NOMO-1 treated with DMSO at 0.1 percent for 48 hours (cell line): Measurements from ENCODE around the gene VAPB.
"Not testable (repeated sequence)": the region's sequence is repeated elsewhere in the genome, so short reads cannot be mapped to it uniquely, and the experiment has no call there.

Experiments
- DNase-seq: peaks from one replicate; lab custom pipeline; 2025; ENCODE audit not compliant: unreplicated experiment; lab: John Stamatoyannopoulos, UW

Gene VAPB

DNA sequence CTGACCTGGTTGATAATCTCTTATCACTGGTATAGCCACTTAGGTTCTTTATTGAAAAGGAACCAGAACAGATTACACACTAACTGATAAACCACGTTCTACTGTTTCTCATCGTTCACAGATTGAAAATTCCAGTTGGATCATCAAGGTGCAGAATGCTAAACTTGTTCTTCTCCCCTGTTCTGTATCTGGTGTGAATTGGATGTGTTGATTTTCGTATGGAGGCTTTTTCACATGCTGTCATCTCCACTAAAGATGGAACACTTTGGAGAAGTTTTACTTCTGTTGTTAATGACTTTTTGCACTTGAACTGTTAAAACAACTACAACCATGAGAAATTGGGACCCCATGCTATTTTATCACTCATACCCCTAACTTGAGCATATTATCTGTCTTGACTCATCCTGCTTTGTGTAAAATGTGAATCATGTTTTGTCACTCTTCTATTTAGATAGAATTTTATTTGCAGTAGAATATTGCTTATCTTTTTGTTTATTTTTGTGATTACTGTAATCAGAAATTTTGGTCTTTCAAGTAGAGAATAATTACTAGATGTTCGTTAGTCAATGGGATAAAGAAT lies 17.5 kb downstream of the VAPB start:
- DNase-seq, result no peak

DNA sequence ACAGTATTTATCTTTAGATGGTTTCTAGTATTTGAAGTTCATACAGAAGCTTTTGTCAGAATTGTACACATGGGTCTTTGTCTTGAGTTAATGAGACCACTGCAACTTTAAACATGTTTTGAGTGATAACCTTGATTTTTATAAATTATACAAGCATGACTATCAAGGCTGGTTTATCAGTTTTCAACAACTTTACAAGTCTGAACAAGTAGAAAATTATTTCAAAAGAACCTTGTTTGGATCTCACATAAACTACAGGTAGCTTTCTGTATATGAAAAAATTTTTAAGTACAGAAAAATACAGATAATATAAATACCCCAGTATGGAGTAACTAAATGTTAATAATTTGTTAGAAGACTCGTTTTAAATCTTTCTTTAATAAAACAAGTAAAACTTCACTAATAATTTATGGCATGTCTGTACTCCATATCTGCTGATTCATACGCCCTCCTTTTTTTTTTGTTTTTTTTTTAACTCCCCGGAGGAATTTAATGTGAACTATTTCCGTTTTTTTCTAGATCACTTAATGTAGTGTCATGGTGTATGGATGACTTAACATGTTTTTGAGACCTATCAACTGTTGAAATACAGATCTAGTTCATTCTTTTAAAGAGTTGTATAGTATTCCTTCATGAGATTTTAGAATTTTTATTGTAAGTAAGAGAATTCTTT lies 18.3 kb downstream of the VAPB start:
- DNase-seq, result peak; percentile 54

DNA sequence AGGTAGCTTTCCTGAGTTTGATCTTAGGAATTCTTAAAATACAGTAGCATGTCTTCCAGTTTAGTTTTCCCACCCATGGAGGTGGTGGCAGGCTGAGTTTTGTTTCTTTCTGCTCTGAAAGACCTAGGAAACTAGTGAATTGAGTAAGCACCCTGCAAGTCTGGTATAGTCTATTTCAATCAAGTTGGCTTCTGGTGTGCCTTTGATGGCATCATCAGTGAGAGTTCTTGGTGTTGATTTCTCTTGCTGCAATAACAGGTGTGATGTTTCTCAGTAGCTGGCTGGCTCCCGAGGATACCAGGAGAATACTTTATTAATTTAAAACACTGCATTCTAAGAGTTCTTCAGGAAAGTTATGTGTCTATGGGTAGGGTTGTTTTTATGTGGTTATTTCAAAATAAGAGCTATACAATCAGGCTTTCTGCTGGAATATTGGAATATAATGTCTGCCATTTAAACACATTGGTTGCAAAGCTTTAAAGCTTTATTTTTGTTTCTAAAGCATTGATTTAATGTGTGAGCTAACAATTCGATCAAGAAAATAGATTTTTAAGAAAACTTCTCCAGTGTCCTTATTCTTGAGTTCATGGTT lies 19.0 kb downstream of the VAPB start:
- no peak for DNase-seq

DNA sequence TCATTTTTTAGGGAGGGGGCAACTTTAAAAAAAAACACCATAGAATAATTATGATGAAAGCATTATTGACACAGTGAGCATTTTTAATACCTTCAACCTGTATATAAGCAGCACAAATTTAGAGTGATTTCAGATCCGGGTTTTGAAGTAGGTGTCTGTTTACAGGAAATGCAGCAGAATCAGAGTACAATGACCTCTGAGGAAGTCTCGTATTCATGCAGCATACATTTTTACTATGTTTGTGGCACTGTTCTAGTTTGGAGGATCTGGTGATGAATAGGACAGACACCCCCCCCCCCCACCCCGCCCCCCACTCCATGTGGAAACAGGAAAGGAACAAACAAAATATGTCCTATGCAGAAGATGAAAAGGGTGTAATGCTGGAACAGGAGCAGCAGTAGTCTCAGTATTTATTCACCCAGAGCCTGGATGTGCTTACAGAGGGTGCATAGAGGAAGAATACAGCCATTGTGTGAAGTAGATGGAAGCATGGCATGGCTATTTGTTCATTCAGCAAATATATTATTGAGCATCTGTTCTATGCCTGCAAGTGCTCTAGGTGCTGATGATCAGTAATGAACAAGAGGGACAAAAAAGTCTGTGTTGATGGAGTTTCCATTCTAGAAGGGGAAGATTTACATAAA lies 19.7 kb downstream of the VAPB start:
- DNase-seq, result no peak

DNA sequence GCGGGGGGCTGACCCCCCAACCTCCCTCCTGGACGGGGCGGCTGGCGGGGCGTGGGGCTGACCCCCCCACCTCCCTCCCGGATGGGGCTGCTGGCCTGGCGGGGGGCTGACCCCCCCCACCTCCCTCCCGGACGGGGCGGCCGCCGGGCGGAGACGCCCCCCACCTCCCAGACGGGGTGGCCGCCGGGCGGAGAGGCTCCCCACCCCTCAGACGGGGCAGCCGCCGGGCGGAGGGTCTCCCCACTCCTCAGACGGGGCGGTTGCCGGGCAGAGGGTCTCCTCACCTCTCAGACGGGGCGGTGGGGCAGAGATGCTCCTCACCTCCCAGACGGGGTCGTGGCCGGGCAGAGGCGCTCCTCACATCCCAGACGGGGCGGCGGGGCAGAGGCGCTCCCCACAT lies 25.2 kb downstream of the VAPB start:
- DNase-seq, result not testable (repeated sequence)

DNA sequence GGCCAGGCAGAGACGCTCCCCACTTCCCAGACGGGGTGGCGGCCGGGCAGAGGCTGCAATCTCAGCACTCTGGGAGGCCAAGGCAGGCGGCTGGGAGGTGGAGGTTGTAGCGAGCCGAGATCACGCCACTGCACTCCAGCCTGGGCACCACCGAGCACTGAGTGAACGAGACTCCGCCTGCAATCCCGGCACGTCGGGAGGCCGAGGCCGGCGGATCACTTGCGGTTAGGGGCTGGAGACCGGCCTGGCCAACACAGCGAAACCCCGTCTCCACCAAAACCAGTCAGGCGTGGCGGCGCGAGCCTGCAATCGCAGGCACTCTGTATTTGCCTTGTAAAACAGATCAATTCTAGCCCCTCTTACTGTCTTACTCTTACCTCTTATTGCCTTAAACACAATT lies 25.8 kb downstream of the VAPB start:
- DNase-seq, result not testable (repeated sequence)

DNA sequence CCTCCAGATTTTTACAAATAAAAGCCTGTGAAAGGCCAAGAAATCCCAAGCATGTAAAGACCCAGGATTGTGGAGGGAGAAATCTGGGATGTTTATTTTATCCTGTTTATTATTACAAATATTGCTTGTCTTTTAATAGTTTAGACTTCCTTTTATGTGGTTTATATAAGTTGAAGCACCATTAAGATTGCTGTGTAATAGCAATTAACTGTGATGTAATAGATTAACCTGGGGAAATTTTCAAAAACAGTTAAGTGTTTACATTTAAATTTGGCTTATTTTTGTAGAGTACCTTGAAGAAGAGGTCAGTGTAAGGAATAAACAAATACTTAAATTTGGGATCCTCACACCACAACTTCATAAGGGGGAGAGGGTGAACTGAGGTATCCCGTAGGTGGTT lies 27.0 kb downstream of the VAPB start:
- DNase-seq, result no peak

DNA sequence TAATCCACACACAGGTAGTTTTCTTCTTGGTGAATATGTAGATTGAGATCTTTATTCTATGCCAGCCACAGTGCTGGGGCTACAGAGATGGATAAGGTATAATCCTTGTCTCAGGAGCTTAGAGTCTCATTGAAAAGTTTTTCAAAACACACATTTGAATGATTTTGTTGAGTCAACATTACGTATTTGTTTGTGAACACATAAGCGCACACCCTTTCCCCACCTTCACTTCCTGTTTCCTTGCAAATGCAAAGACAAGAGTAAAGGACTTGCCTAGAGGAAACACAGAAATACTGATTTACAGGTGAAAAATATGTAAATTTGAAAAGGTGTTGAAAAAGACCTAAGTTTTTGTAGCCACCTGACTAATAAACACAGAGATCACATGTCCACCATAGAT lies 27.8 kb downstream of the VAPB start:
- no peak for DNase-seq

DNA sequence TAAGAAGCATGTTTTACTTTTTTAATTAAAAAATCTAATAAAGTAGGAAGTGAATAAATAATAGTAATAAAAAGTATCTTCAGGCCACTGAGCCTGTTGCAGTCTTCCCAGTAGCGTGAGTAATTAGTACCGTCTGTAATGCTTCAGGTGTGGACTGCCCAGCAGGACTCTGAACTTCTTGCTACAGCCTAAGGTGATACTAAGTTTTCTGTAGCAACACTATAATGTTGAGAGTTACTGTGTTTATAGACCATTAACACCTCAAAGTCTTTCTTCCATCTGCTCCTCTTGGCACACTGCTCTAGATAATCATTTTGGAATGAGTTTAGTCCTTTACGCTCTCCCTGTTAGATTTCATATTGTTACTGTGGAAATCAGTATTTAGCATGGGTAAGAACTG lies 28.4 kb downstream of the VAPB start:
- DNase-seq, result no peak

DNA sequence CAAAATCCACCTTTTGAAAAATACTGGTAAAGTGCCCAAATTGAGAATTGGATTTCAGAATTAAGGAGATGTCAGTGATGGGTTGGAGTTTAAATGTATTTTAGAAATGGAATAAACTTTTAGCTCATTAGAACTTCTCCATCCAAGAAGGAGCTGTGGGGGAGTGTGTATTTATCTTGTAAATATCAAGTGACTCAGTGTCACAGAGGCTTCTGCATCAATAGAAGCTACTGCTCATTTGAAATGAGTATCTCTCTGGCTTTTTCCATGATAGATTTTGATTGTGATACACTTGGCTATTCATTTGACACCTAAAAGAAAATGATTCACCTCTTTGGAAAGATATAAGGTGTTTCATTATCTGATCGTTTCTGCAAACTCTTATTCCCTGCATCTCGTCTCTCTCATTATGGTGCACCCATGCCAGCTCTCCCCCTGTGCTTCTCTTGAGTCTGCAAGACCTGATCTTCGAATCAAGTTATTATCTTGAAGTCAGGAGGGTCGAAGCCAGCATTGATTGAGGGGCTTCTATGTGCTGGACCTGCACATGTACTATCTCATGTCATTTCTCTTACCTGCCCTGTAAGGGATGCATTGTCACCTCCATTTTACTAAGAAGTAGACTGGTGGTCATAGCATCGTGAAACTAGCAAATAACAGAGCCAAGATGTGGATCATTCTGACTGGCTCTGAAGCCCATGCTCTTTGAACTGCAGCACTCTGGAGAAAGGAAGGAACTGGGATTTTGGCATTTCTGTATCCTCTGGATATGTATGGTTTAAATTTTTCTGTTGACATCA lies 30.1 kb downstream of the VAPB start:
- no peak for DNase-seq

DNA sequence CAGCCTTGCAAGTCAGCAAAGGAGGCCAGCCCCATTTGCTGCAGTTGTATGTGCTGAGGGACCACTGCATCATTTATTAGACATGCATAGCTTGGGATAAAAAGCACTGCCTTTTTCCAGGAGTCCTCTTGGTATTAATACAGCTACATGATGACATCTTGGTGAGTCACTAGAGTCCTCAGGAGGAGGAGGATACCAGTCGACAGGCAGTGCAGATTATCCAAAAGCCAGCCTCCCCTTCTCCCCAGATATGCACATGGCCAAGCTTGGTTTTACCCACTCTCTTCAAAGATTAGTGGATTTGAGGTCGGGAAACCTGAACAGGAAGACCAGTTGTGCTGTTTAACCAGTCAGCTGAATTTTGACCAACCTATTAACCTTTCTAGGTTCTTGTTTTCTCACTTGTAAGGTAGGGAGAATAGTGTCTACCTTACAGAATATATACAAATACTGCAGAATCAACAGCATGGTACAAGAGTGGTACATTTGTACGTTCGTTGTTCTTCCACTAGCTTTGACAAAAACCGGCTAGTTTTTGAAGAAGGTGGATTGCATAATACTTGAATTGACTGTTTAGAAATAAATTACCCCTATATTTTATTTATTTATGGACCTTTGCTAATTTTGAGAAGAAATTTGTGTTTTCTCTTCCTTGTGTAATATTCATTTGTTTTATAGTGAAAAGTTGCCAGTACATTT lies 31.9 kb downstream of the VAPB start:
- no peak for DNase-seq

DNA sequence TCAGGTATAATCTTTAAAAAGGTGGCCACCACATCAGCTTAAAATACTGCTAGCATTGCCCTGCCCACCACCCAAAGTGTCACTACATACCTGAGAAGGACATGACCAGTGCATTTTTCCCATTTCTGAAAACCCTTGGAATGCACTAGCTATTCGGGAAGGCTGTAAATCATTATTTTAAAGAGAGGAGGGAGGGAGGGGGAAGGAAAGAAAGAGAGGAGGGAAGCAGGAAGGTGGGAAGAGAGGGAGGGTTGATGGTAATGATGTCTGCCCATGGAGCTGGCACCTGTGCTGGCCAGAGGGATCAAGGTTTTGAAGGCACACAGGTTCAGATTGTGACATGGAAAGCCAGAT lies 32.4 kb downstream of the VAPB start:
- DNase-seq, result no peak

DNA sequence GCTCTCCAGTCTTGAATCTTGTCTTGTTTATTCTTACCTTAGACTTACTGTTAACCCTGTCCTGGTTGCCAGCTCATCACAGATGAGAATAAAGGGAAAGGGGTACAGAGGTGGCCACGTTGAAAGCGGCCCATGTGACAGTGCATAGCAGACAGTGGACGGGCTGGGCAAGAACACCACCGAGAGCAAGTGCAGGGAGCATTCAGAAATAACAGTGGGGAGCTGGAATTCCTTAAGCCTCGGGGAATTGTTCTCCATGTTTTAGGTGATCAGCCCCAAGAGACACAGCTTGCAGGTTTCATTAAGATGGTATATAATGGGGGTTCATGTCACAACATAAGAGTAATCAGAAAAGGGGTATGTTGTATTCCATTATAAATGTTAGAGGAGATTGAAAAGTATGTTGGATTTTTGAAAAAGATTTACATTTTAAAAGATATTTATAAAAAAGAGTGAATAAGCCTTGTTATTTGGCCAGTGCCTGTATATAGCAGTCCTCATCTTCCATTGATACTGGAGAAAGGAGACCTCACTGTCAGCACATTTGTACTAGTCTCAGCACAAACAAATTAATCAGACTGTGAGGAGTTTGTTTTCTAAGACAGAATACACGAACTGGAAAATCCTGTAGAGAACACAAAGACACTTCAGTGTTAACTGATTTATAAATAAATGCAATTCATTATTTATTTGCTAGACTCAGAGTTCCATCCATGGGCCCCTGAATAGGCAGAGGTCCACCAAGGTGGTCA lies 35.4 kb downstream of the VAPB start:
- DNase-seq, result no peak

DNA sequence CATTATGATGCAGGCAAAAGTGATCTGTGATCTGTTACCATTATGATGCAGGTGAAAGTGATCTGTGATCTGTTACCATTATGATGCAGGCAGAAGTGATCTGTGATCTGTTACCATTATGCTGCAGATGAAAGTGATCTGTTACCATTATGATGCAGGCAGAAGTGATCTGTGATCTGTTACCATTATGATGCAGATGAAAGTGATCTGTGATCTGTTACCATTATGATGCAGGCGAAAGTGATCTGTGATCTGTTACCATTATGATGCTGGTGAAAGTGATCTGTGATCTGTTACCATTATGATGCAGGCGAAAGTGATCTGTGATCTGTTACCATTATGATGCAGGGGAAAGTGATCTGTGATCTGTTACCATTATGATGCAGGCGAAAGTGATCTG lies 38.5 kb downstream of the VAPB start:
- DNase-seq, result not testable (repeated sequence)

DNA sequence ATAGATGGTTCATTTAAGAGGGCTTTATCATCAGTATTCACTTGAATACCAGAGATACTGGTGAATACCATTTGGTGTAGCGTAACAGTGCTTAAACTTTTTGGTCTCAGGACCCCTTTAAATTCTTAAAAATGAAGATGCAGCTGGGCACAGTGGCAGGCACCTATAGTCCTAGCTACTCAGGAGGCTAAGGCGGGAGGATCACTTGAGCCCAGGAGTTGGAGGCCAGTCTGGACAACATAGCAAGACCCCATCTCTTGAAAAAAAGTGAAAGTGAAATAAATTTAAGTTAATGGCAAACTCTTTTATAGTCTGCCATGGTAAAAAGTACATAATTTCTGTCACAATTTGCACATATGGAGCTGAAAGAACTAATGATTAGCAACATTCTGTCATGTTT lies 39.3 kb downstream of the VAPB start:
- no peak for DNase-seq

DNA sequence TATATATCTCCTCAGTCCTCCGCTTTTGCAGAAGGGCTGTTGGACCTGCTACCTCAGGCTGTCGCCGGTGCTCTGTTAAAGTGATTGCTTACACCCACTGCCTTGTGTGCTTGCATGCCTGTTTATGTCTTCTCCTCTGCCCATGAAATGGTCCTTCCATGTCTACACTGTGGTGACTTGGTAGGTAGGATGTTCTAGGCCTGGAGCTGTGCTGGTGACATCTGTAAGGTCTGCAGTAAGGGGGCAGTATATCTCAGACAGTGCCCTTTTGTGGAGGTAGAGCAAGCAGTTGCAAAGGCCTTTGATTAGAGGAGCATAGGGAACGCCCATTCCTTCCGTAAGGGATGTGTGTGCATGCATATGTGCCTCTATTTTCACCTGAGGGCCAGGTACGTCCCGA lies 40.3 kb downstream of the VAPB start:
- DNase-seq, result no peak

DNA sequence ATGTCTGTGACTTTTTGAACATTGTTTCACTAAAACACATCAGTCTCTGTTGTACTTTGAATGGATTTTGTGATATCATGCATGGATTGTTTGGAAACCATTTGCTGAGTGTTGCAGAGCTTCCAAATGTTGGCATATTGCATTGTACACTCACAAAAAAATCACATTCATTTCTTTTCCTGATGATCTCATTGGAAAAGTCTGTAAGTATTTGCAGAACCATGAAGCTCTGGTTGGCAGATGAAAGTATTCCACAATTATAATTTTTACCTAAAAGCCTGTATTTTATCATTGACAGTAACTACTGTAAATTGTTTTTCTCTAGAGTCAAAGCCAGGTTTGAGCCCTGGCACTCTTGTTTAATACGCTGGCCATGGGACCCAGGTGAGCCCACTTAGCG lies 42.1 kb downstream of the VAPB start:
- DNase-seq, result no peak

DNA sequence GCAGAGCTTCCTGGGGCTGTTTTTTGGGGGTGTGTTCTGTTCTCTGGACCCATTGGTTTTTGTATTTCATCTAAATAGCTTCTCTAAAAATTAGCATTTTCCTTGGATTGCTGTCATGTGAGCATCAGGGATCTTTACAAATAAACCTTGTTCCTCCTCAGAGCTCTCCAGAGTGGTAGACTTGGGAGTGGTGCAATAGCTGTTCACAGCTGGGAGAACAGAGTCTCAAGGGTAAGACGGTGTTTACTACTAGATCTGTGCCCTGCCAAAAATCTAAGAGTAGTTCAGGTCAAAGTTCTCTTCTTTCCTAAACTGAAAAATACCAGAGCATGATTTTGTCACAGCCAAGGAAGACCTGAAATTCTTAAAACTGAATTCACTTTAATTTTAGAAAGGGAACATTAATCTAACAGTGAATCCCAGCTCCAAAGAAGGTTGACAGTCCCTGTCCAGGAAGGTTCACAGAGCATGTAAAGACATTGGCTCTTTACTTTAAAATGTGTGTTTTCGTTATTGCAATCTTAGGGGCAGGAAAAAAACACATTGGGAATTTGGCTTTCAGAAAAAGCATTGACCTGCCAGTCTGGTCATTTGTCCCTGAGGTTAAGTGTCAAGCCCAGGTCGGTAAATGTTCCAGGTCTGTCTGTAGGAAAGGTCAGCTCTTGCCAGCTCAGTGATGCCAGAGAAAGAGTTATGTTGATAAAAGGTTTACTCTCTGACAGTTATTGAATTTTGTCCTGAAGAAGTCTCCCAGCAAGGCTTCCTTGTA lies 43.3 kb downstream of the VAPB start:
- DNase-seq, result no peak

DNA sequence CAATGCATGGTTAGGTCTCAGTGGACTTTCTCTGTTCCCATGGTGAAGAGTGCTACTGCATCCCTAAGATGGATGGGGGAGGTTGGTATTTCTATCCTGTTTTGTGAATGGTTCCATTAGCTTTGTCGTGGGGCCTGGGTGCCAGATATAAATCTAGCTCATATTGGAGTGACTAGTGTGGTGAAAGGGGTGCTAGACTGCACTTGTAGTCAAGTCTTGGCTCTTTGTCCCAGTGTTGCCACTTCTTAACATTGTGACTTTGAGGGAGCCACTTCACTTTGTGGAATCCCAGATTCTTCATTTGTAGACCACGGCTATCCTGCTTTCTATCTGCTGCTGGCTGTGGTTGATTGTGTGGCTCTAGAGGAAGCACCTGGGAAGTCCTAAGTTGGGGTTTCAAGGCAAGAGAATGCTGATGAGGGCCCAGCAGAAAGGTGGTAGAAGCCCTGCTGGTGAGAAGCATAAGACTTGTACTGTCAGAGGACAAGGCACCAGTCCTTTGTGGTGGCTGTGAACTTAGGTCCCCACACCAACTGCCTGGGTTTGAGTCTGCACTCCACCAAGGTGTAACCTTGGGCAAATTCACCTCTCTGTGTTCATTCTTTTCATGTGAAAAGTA lies 44.1 kb downstream of the VAPB start:
- no peak for DNase-seq
